ENCODE measurements around the gene C11orf21.

DNA sequence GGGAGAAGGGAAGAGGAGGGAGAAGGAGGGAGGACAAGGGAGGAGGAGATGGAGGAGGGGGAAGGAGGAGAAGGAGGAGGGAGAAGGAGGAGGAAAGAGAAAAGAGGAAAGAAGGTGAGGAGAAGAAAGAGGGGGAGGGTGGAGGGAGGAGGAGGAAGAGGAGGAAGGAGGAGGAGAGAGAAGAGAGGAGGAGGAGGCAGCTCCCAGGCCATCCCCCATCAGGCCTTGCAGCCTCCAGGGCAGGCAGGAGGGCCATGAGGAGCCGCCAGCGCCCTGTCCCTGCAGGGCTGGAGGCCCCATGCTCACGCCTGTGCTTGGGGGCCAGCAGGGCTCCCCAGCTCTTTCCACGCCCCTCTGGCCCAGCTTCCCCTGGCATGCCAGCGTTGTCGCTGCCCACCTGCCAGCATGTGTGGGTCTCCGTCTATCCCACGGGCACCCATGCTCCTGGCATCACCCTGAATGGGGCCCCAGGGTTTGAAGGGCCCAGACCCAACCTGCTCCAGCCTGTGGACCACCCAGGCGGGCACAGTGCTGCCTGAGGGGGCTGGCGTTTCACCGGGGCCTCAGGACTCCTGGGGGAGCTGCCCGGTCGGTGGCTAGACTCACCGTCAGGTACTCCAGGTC, 5.3 kb upstream of the C11orf21 start:
- TF ChIP-seq RAD21 (IDR thresholded peaks at IDR 0.05 in 1 of 2, conservative IDR thresholded peaks at IDR 0.05 in 1 of 2; ENCODE audit: low read depth in 2 of 2, low read length in 2 of 2) (no peak), RXRA (IDR thresholded peaks at IDR 0.05; ENCODE audit: insufficient read depth, low read depth, low read length) (no peak), JUND (IDR thresholded peaks at IDR 0.05; ENCODE audit: low read length) (no peak), EP300 (IDR thresholded peaks at IDR 0.05; ENCODE audit: borderline replicate concordance in 1 of 2, low read depth in 2 of 2, low read length in 2 of 2) (no peak), SIX5 (IDR thresholded peaks at IDR 0.05; ENCODE audit: low read depth, low read length) (no peak)
- TF ChIP-seq, protein P1, sequence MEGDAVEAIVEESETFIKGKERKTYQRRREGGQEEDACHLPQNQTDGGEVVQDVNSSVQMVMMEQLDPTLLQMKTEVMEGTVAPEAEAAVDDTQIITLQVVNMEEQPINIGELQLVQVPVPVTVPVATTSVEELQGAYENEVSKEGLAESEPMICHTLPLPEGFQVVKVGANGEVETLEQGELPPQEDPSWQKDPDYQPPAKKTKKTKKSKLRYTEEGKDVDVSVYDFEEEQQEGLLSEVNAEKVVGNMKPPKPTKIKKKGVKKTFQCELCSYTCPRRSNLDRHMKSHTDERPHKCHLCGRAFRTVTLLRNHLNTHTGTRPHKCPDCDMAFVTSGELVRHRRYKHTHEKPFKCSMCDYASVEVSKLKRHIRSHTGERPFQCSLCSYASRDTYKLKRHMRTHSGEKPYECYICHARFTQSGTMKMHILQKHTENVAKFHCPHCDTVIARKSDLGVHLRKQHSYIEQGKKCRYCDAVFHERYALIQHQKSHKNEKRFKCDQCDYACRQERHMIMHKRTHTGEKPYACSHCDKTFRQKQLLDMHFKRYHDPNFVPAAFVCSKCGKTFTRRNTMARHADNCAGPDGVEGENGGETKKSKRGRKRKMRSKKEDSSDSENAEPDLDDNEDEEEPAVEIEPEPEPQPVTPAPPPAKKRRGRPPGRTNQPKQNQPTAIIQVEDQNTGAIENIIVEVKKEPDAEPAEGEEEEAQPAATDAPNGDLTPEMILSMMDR (IDR thresholded peaks at IDR 0.05; ENCODE audit: control extremely low read depth in 1 of 3, insufficient read depth in 1 of 3, low read depth in 1 of 3, low read length in 3 of 3): no peak

Measured in H1 (cell line).